Erythroblast (primary cell): ENCODE data around the gene ITPKC.

Experiments
- GATA1 ChIP-seq: IDR thresholded peaks from 2 replicates; pipeline ENCODE4 v1.6.1; 2011; ENCODE audit warnings: low read depth, mild to moderate bottlenecking, control low read depth, low read length, moderate library complexity
- POLR2A ChIP-seq: IDR thresholded peaks from 2 replicates; pipeline ENCODE4 v1.6.1; 2011; ENCODE audit warnings: mild to moderate bottlenecking, low read length

DNA sequence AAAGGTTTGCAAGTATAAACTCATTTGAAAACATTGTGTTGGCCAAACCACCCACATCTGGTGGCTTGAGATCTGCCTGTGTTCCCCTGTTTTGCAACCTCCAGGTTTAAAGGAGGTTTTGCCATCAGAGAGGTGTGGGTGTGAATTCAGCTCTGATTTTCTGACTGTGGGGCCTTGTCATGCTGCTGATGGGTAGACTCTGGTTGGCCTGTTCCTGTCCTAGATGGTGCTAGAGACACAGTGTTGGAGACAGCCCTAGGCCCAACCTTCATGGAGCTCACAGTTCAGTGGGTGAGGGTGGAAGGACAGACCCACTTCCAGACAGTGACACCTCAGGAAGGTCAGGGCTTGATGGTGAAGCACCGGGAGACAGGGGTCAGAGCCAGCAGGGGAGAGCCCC lies 68.6 kb downstream of the ITPKC start:
- no peak for TF ChIP-seq POLR2A
- TF ChIP-seq GATA1: no peak
